Immature natural killer cell (primary cell): ENCODE data around the gene C3AR1. TPM values are rescaled to one million over a fixed set of nuclear protein-coding genes. Genes with fewer than 3 reads are reported as not detected.
"Not testable (repeated sequence)": the region's sequence is repeated elsewhere in the genome, so short reads cannot be mapped to it uniquely, and the experiment has no call there.

Experiments used
- DNase-seq, 3 donors: peaks; one replicate each; pipeline ENCODE4 v3.0.0; 2022; ENCODE audit warnings: mixed read lengths in 1 of 3
- H3K27ac Mint-ChIP-seq, 6 donors: one replicate each; pipeline ENCODE4 v1.8.0; 2020; ENCODE audit warnings: mixed read lengths in 6 of 6, mild to moderate bottlenecking in 5 of 6, inconsistent platforms in 4 of 6, moderate library complexity in 3 of 6
- H3K27me3 Mint-ChIP-seq, 3 donors: one replicate each; pipeline ENCODE4 v1.8.0; 2020 to 2021; ENCODE audit warnings: low read depth in 3 of 3, mild to moderate bottlenecking in 3 of 3, mixed read lengths in 3 of 3, moderate library complexity in 3 of 3, inconsistent platforms in 1 of 3
- H3K36me3 Mint-ChIP-seq, 3 donors: one replicate each; pipeline ENCODE4 v1.8.0; 2020; ENCODE audit warnings: mixed read lengths in 3 of 3, inconsistent platforms in 2 of 3, mild to moderate bottlenecking in 2 of 3
- H3K4me1 Mint-ChIP-seq, 2 donors: one replicate each; pipeline ENCODE4 v1.8.0; 2020; ENCODE audit warnings: inconsistent platforms in 2 of 2, mild to moderate bottlenecking in 2 of 2, mixed read lengths in 2 of 2, moderate library complexity in 1 of 2
- H3K4me3 Mint-ChIP-seq, 5 donors: one replicate each; pipeline ENCODE4 v1.8.0; 2020; ENCODE audit warnings: mild to moderate bottlenecking in 5 of 5, mixed read lengths in 5 of 5, inconsistent platforms in 3 of 5, moderate library complexity in 3 of 5
- H3K9me3 Mint-ChIP-seq, 6 donors: one replicate each; pipeline ENCODE4 v1.8.0; 2020; ENCODE audit warnings: mild to moderate bottlenecking in 6 of 6, mixed read lengths in 6 of 6, inconsistent platforms in 4 of 6, moderate library complexity in 3 of 6
- polyA plus RNA-seq, 3 donors: library from polyadenylated mRNA; unstranded; fragments of 300-500 nt; fragmentation: Illumina TruSeq; gene quantifications; one replicate each; pipeline ENCODE4 v1.2.3, GENCODE V29; 2021

C3AR1 gene
- polyA plus RNA-seq, 3 donors from 2014 or later = 10.8 to 31.1 (median 20.2) TPM

- Mint-ChIP-seq H3K27ac (peak within 1 kb of the TSS; percentile 79 to 93 (median 87)), H3K4me1 (peaks cover 54 to 59% of the 10 kb centered on the region in 2 donors), H3K4me3 (peak within 1 kb of the TSS; percentile 83 to 90 (median 86)), H3K27me3 (peaks cover 2 to 19% (median 11%) of the 10 kb centered on the region in 3 donors), H3K9me3 (no peaks in the 10 kb centered on the region), H3K36me3 (no peaks in the 10 kb centered on the region)
- peak; percentile 78 to 82 (median 81) for DNase-seq
These were observed 33.7 kb downstream of the C3AR1 start, which contains the start of gene FOXJ2 for GRCh38 chr12:8032242-8033152. Gene FOXJ2 (plus strand): TSS chr12:8032716. CDS start chr12:8039833, 7,117 bp downstream.

GRCh38 chr12:8031872-8032241 lies 34.3 kb downstream of the C3AR1 start:
- Mint-ChIP-seq H3K27me3 (peaks cover 6 to 21% (median 14%) of the 10 kb centered on the region in 3 donors), H3K4me1 (peaks cover 50 to 59% of the 10 kb centered on the region in 2 donors), H3K36me3 (no peaks in the 10 kb centered on the region), H3K9me3 (no peaks in the 10 kb centered on the region), H3K4me3 (peak overlapping the region; percentile 80 to 86 (median 84)), H3K27ac (peak overlapping the region; percentile 79 to 91 (median 87))
- no peak for DNase-seq

GRCh38 chr12:8031017-8031416 lies 35.1 kb downstream of the C3AR1 start:
- peaks cover 51 to 59% of the 10 kb centered on the region in 2 donors for H3K4me1 Mint-ChIP-seq
- H3K4me3 Mint-ChIP-seq = peak overlapping the region in 3 of 5 donors; percentile 42 to 67 (median 58)
- DNase-seq, H3K27ac Mint-ChIP-seq, H3K9me3 Mint-ChIP-seq, H3K36me3 Mint-ChIP-seq: not testable (repeated sequence)
- H3K27me3 Mint-ChIP-seq = peaks cover 14 to 28% (median 21%) of the 10 kb centered on the region in 3 donors

GRCh38 chr12:8030189-8030588 lies 36.0 kb downstream of the C3AR1 start:
- H3K4me3 Mint-ChIP-seq = peak overlapping the region in 1 of 5 donors; percentile 32

GRCh38 chr12:8028267-8028666 lies 37.9 kb downstream of the C3AR1 start:
- Mint-ChIP-seq H3K9me3 (no peaks in the 10 kb centered on the region), H3K4me1 (peaks cover 27 to 34% of the 10 kb centered on the region in 2 donors), H3K27ac (peak overlapping the region in 2 of 6 donors; percentile 12 to 40), H3K36me3 (no peaks in the 10 kb centered on the region), H3K27me3 (peaks cover 15 to 27% (median 20%) of the 10 kb centered on the region in 3 donors), H3K4me3 (peak overlapping the region in 4 of 5 donors; percentile 18 to 44 (median 41))
- DNase-seq = no peak

More at GRCh38 chr12:8030189-8030588, 36.0 kb downstream of the C3AR1 start:
- no peak overlapping the region for H3K27ac Mint-ChIP-seq
- DNase-seq = no peak
- H3K27me3 Mint-ChIP-seq = peaks cover 15 to 28% (median 21%) of the 10 kb centered on the region in 3 donors
- no peaks in the 10 kb centered on the region for H3K9me3 Mint-ChIP-seq
- H3K36me3 Mint-ChIP-seq = no peaks in the 10 kb centered on the region
- peaks cover 44 to 53% of the 10 kb centered on the region in 2 donors for H3K4me1 Mint-ChIP-seq

GRCh38 chr12:8027856-8028255 lies 38.3 kb downstream of the C3AR1 start:
- H3K27ac Mint-ChIP-seq = peak overlapping the region; percentile 75 to 100 (median 99)
- peak overlapping the region; percentile 76 to 99 (median 96) for H3K4me3 Mint-ChIP-seq
- H3K36me3 Mint-ChIP-seq = no peaks in the 10 kb centered on the region
- H3K27me3 Mint-ChIP-seq = peaks cover 13 to 23% (median 17%) of the 10 kb centered on the region in 3 donors
- H3K4me1 Mint-ChIP-seq = peaks cover 23 to 30% of the 10 kb centered on the region in 2 donors
- no peaks in the 10 kb centered on the region for H3K9me3 Mint-ChIP-seq
- DNase-seq = no peak

- peaks cover 13 to 15% (median 13%) of the 10 kb centered on the region in 3 donors for H3K27me3 Mint-ChIP-seq
- no peaks in the 10 kb centered on the region for H3K36me3 Mint-ChIP-seq
- peak overlapping the region; percentile 98 to 100 (median 99) for H3K27ac Mint-ChIP-seq
- peak; percentile 97 to 98 (median 98) for DNase-seq
- H3K9me3 Mint-ChIP-seq = no peaks in the 10 kb centered on the region
- peak overlapping the region; percentile 92 to 99 (median 97) for H3K4me3 Mint-ChIP-seq
- H3K4me1 Mint-ChIP-seq = peaks cover 19 to 23% of the 10 kb centered on the region in 2 donors
These were observed 39.8 kb downstream of the C3AR1 start for GRCh38 chr12:8026291-8026900.

- H3K4me1 Mint-ChIP-seq = peaks cover 0 to 3% of the 10 kb centered on the region in 2 donors
- H3K9me3 Mint-ChIP-seq = no peaks in the 10 kb centered on the region
- DNase-seq = peak; percentile 20 to 26 (median 21)
- H3K27ac Mint-ChIP-seq = no peak overlapping the region
- peaks cover 0 to 3% (median 0%) of the 10 kb centered on the region in 3 donors for H3K36me3 Mint-ChIP-seq
- peak overlapping the region; percentile 45 to 68 (median 51) for H3K4me3 Mint-ChIP-seq
- H3K27me3 Mint-ChIP-seq = peaks cover 3 to 22% (median 8%) of the 10 kb centered on the region in 3 donors
These were observed 47.2 kb downstream of the C3AR1 start for GRCh38 chr12:8018666-8019581.

- not testable (repeated sequence) for DNase-seq, H3K36me3 Mint-ChIP-seq, H3K9me3 Mint-ChIP-seq, H3K4me1 Mint-ChIP-seq, H3K27ac Mint-ChIP-seq
- peaks cover 3 to 22% (median 8%) of the 10 kb centered on the region in 3 donors for H3K27me3 Mint-ChIP-seq
- peak overlapping the region in 3 of 5 donors; percentile 21 to 57 (median 25) for H3K4me3 Mint-ChIP-seq
These were observed 47.9 kb downstream of the C3AR1 start for GRCh38 chr12:8018213-8018612.

GRCh38 chr12:8014836-8015235 lies 51.3 kb downstream of the C3AR1 start:
- H3K4me3 Mint-ChIP-seq = no peak overlapping the region
- H3K9me3 Mint-ChIP-seq = no peaks in the 10 kb centered on the region
- no peak for DNase-seq
- peaks cover 0 to 3% (median 0%) of the 10 kb centered on the region in 3 donors for H3K36me3 Mint-ChIP-seq
- H3K27me3 Mint-ChIP-seq = peaks cover 3 to 20% (median 10%) of the 10 kb centered on the region in 3 donors
- H3K27ac Mint-ChIP-seq = no peak overlapping the region
- peaks cover 0 to 3% of the 10 kb centered on the region in 2 donors for H3K4me1 Mint-ChIP-seq

GRCh38 chr12:8012651-8013309 lies 53.4 kb downstream of the C3AR1 start:
- no peaks in the 10 kb centered on the region for H3K9me3 Mint-ChIP-seq
- no peak overlapping the region for H3K27ac Mint-ChIP-seq
- DNase-seq = no peak
- H3K36me3 Mint-ChIP-seq = peaks cover 0 to 3% (median 0%) of the 10 kb centered on the region in 3 donors
- peaks cover 1 to 18% (median 9%) of the 10 kb centered on the region in 3 donors for H3K27me3 Mint-ChIP-seq
- no peaks in the 10 kb centered on the region for H3K4me1 Mint-ChIP-seq
- no peak overlapping the region for H3K4me3 Mint-ChIP-seq

- DNase-seq = no peak
- Mint-ChIP-seq H3K4me3 (no peak overlapping the region), H3K27ac (no peak overlapping the region), H3K27me3 (peaks cover 1 to 12% (median 9%) of the 10 kb centered on the region in 3 donors), H3K9me3 (no peaks in the 10 kb centered on the region), H3K36me3 (peaks cover 0 to 3% (median 0%) of the 10 kb centered on the region in 3 donors), H3K4me1 (no peaks in the 10 kb centered on the region)
These were observed 54.8 kb downstream of the C3AR1 start for GRCh38 chr12:8011331-8011730.
